Measurements from ENCODE around the gene RTL1. TPM values are rescaled to one million over a fixed set of nuclear protein-coding genes. Genes with fewer than 3 reads are reported as not detected.

RTL1 gene
- total and polyA plus RNA-seq, 2 of the 8 experiments (the other 6 are each of a cell fraction or from before 2014, with no cell fraction given) = not detected

GRCh38 chr14:100898465-100898864 lies 5.1 kb downstream of the RTL1 start:
- H4K8ac ChIP-seq (ENCODE audit: extremely low read depth, insufficient read depth, low read length) = no peak overlapping the region
- H2BK120ac ChIP-seq (replicated peaks; ENCODE audit: low read depth, low read length) = no peak overlapping the region
- no peak overlapping the region for H2BK15ac ChIP-seq (ENCODE audit: low read length)
- no peaks in the 10 kb centered on the region for H4K20me1 ChIP-seq (replicated peaks in 1 of 2; ENCODE audit: control insufficient read depth in 1 of 2, insufficient read depth in 2 of 2, low read length in 2 of 2)
- no peak overlapping the region for H3K27ac ChIP-seq (ENCODE audit: low read depth, low read length)
- no peaks in the 10 kb centered on the region for H3K79me1 ChIP-seq (ENCODE audit: low read depth, low read length)
- peaks cover 4% of the 10 kb centered on the region for H3K23me2 ChIP-seq (ENCODE audit: low read depth, low read length)
- H2BK12ac ChIP-seq (ENCODE audit: low read depth, low read length) = no peak overlapping the region
- CTCF ChIA-PET (ENCODE audit: partially characterized antibody) = interaction anchor here (0.6 to 6.5 kb wide), 5 partner anchors 11 to 656 kb away, joined by 3 to 70 read pairs (median 5); no protein-coding TSS in a partner anchor
- FAIRE-seq (no peak), DNase-seq (ENCODE audit: low read depth in 1 of 2, low spot score in 2 of 2) (peak in 1 of 2 experiments; percentile 45)
- H4K5ac ChIP-seq (ENCODE audit: insufficient read length, low read depth, low read length) = no peak overlapping the region
- no peak overlapping the region for H3K4ac ChIP-seq (replicated peaks; ENCODE audit: insufficient read length, low read depth, low read length)
- H2AFZ ChIP-seq (ENCODE audit: low read length) = 0 out of 2 replicates have a peak overlapping the region, but pooled peaks have one; percentile 41
- H3K9me3 ChIP-seq (ENCODE audit: insufficient read depth in 2 of 2, low read depth in 1 of 2, low read length in 1 of 2) = peaks cover 0 to 8% of the 10 kb centered on the region in 2 experiments; a peak in 1 of 4 replicates
- H3K4me1 ChIP-seq (replicated peaks in 1 of 4; ENCODE audit: control insufficient read depth in 3 of 4, insufficient read depth in 4 of 4, low read length in 3 of 4) = peaks cover 5 to 31% (median 9%) of the 10 kb centered on the region in 4 experiments
- H3K9ac ChIP-seq (replicated peaks in 1 of 4; ENCODE audit: extremely low read depth in 1 of 4, low read depth in 3 of 4, low read length in 3 of 4) = no peak overlapping the region
- TF ChIP-seq EGR1 (IDR thresholded peaks at IDR 0.05; ENCODE audit: borderline replicate concordance, low read depth, low read length) = no peak
- no peak overlapping the region for H3K56ac ChIP-seq (replicated peaks; ENCODE audit: insufficient read length, low read depth, low read length)
- no peak overlapping the region for H3K4me3 ChIP-seq (ENCODE audit: extremely low read depth in 1 of 4, insufficient read depth in 2 of 4, low read depth in 3 of 4, low read length in 4 of 4)
- POLR2A ChIA-PET (ENCODE audit: partially characterized antibody) = no interaction called here
- H3K23ac ChIP-seq (ENCODE audit: insufficient read length) = no peak overlapping the region
- H3K14ac ChIP-seq (ENCODE audit: insufficient read length) = no peak overlapping the region
- peaks cover 0 to 20% (median 11%) of the 10 kb centered on the region in 4 experiments; a peak in 4 of 7 replicates for H3K27me3 ChIP-seq (replicated peaks in 1 of 4; ENCODE audit: control insufficient read depth in 3 of 4, extremely low read depth in 1 of 4, insufficient read depth in 3 of 4, low read length in 3 of 4)
- no peak overlapping the region; the same call in 1 of the 2 replicates for H3K18ac ChIP-seq (ENCODE audit: extremely low read depth, low read length)
- no peaks in the 10 kb centered on the region for H3K79me2 ChIP-seq (ENCODE audit: control insufficient read depth in 1 of 2, insufficient read depth in 2 of 2, low read length in 2 of 2)
- no peaks in the 10 kb centered on the region for H3K36me3 ChIP-seq (ENCODE audit: control insufficient read depth in 2 of 4, insufficient read depth in 4 of 4, low read length in 3 of 4)
- WGBS, 2 experiments (ENCODE audit: extremely low coverage in 1 of 2, insufficient coverage in 1 of 2, insufficient read length in 1 of 2, insufficient replicate concordance in 2 of 2, low coverage in 1 of 2, low lambda C conversion rate in 2 of 2, missing lambda C conversion rate in 1 of 2) = 55% methylated on average over 11 of the region's 11 CpGs; no CpG with 5 or more reads in 1 of the 2 experiments
- H2BK5ac ChIP-seq (ENCODE audit: low read depth, low read length) = no peak overlapping the region
- no peak overlapping the region for H4K91ac ChIP-seq (replicated peaks; ENCODE audit: insufficient read length, low read length)
- H2BK20ac ChIP-seq (ENCODE audit: low read length) = no peak overlapping the region
- no peak overlapping the region for H2AK5ac ChIP-seq (ENCODE audit: low read depth, low read length)
- no peak overlapping the region; a peak in 1 of 4 replicates for H3K4me2 ChIP-seq (ENCODE audit: insufficient read depth in 1 of 2, low read depth in 2 of 2, low read length in 2 of 2)

Measured in H1 (cell line).